Suprapubic skin (tissue), 4 donors: ENCODE results near the gene IL18BP. TPM values are rescaled to one million over a fixed set of nuclear protein-coding genes. Genes with fewer than 3 reads are reported as not detected.

Experiments used
- DNase-seq, 2 donors: peaks; one replicate each; pipeline ENCODE4 v3.0.0-alpha.2; 2019; ENCODE audit warnings: low spot score in 2 of 2
- H3K27ac ChIP-seq: fragments of 200-600 bp; sonication (generic); one replicate; pipeline ENCODE4 v1.5.1; 2019
- H3K27me3 ChIP-seq: fragments of 200-600 bp; sonication (generic); one replicate; pipeline ENCODE4 v1.5.1; 2019
- H3K36me3 ChIP-seq: fragments of 200-600 bp; sonication (generic); one replicate; pipeline ENCODE4 v1.5.1; 2019
- H3K4me1 ChIP-seq: fragments of 200-600 bp; sonication (generic); one replicate; pipeline ENCODE4 v1.5.1; 2019
- H3K4me3 ChIP-seq: fragments of 200-600 bp; sonication (generic); one replicate; pipeline ENCODE4 v1.5.1; 2019; ENCODE audit warnings: mild to moderate bottlenecking
- H3K9me3 ChIP-seq: fragments of 200-600 bp; sonication (generic); one replicate; pipeline ENCODE4 v1.5.1; 2019
- CTCF ChIP-seq, 2 donors: fragments of 200-600 bp in 1 of 2; fragments of 450-650 bp in 1 of 2; sonication (generic) in 1 of 2; IDR thresholded peaks; one replicate each; pipeline ENCODE4 v1.5.1; 2016 to 2019; ENCODE audit warnings: antibody characterized with exemption in 2 of 2, mild to moderate bottlenecking in 1 of 2, moderate library complexity in 1 of 2
- EP300 ChIP-seq: sonication (generic); formaldehyde crosslinking; IDR thresholded peaks from one replicate; pipeline ENCODE4 v1.6.1; 2017; ENCODE audit warnings: antibody characterized with exemption
- POLR2A ChIP-seq, 2 donors: fragments of 450-650 bp; IDR thresholded peaks; one replicate each; pipeline ENCODE4 v1.6.1; 2017; ENCODE audit warnings: antibody characterized with exemption in 2 of 2, mild to moderate bottlenecking in 2 of 2, moderate library complexity in 2 of 2
- POLR2AphosphoS5 ChIP-seq, 3 donors: sonication (generic); formaldehyde crosslinking; IDR thresholded peaks; one replicate each; pipeline ENCODE4 v1.6.1; 2017; ENCODE audit warnings: antibody characterized with exemption in 3 of 3
- WGBS: methylation state at CpG from one replicate; pipeline ENCODE4 v1.1.5; 2018; 5-methylcytosine and 5-hydroxymethylcytosine counted together
- total RNA-seq, 4 donors: library from RNA; depleted of rRNA; stranded (reverse); fragments of >200 nt; gene quantifications; one replicate each; pipeline ENCODE4 v1.1.0, GENCODE V29; 2016

The IL18BP gene
- total RNA-seq, 4 donors from 2014 or later = 2.9 to 18.6 (median 7.2) TPM

GRCh38 chr11:72006309-72007088 is 7.8 kb downstream of the IL18BP start:
- Histone ChIP-seq H3K4me3 (no peak overlapping the region), H3K9me3 (no peaks in the 10 kb centered on the region), H3K36me3 (peaks cover 100% of the 10 kb centered on the region), H3K27ac (no peak overlapping the region), H3K27me3 (no peaks in the 10 kb centered on the region), H3K4me1 (peaks cover 5% of the 10 kb centered on the region)
- TF ChIP-seq CTCF (IDR thresholded peaks at IDR 0.05) (no peak), POLR2AphosphoS5 (IDR thresholded peaks at IDR 0.05) (no peak), POLR2A (IDR thresholded peaks at IDR 0.05) (no peak), EP300 (no peak)
- peak in 1 of 2 donors; percentile 28 for DNase-seq
- WGBS = 81% methylated on average over 8 of the region's 8 CpGs

GRCh38 chr11:72007089-72007476 is 8.4 kb downstream of the IL18BP start:
- Histone ChIP-seq H3K27ac (no peak overlapping the region), H3K4me3 (no peak overlapping the region), H3K4me1 (peaks cover 8% of the 10 kb centered on the region), H3K36me3 (peaks cover 100% of the 10 kb centered on the region), H3K27me3 (no peaks in the 10 kb centered on the region), H3K9me3 (no peaks in the 10 kb centered on the region)
- 91% methylated on average over 15 of the region's 15 CpGs for WGBS
- TF ChIP-seq CTCF (IDR thresholded peaks at IDR 0.05) (no peak), POLR2AphosphoS5 (IDR thresholded peaks at IDR 0.05) (no peak), EP300 (no peak), POLR2A (IDR thresholded peaks at IDR 0.05) (no peak)
- no peak for DNase-seq

DNA sequence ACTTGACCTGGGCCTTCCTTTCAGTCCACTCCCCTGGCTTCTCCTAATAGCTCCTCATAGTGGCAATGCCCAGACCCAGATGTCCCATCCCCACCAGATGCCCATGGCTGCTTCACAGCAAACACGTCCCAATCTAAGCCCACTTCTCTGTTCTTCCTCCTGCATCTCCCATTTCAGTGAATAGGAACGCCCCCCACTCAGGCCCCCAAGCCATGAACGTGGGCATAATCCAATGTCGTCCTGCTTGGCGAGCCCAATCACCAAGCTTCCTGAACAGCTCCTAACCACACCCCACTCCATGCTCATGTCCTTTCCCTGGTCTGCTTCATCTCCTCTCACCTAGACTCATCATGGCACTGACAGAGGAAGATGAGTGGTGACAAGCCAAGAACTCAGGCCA is 8.9 kb downstream of the IL18BP start:
- Histone ChIP-seq H3K27me3 (no peaks in the 10 kb centered on the region), H3K27ac (no peak overlapping the region), H3K9me3 (no peaks in the 10 kb centered on the region), H3K4me3 (no peak overlapping the region), H3K36me3 (peaks cover 100% of the 10 kb centered on the region), H3K4me1 (peaks cover 13% of the 10 kb centered on the region)
- WGBS = 77% methylated on average over 5 of the region's 5 CpGs
- DNase-seq = no peak
- TF ChIP-seq EP300 = no peak
- TF ChIP-seq CTCF (IDR thresholded peaks at IDR 0.05) = no peak
- TF ChIP-seq POLR2AphosphoS5 (IDR thresholded peaks at IDR 0.05) = no peak
- TF ChIP-seq POLR2A (IDR thresholded peaks at IDR 0.05) = no peak

DNA sequence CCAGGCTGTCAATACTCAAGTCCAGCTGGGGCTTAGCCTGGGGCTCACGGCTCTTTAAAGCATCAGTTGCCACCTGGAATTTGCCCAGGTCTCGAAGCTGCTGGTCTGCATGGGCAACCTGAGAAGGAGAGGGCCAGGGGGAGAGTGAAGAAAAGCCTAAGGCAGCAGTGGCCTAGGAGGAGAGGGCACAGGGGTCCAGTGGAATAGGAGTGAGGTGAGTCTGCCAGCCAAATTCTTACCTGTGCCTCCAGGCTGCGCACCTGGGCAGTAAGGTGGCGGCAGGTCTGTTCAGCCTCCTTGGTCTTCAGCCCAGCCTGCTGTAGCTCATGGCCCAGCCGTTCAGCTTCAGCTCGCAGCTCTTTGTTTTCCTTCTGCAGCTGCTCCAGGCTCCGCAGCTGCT is 10.0 kb downstream of the IL18BP start:
- Histone ChIP-seq H3K4me1 (peaks cover 25% of the 10 kb centered on the region), H3K36me3 (peaks cover 100% of the 10 kb centered on the region), H3K27ac (no peak overlapping the region), H3K9me3 (no peaks in the 10 kb centered on the region), H3K4me3 (no peak overlapping the region), H3K27me3 (no peaks in the 10 kb centered on the region)
- no peak for DNase-seq
- TF ChIP-seq CTCF (IDR thresholded peaks at IDR 0.05) = no peak
- TF ChIP-seq EP300 = no peak
- no peak for TF ChIP-seq POLR2AphosphoS5 (IDR thresholded peaks at IDR 0.05)
- TF ChIP-seq POLR2A (IDR thresholded peaks at IDR 0.05) = no peak
- 59% methylated on average over 7 of the region's 7 CpGs for WGBS

- Histone ChIP-seq H3K27ac (no peak overlapping the region), H3K36me3 (peaks cover 99% of the 10 kb centered on the region)
- WGBS = 96% methylated on average over 6 of the region's 6 CpGs
These were observed 10.4 kb downstream of the IL18BP start for GRCh38 chr11:72009156-72009555.

More at GRCh38 chr11:72009156-72009555, 10.4 kb downstream of the IL18BP start:
- peaks cover 29% of the 10 kb centered on the region for H3K4me1 ChIP-seq
- no peaks in the 10 kb centered on the region for H3K9me3 ChIP-seq
- no peak for DNase-seq
- no peaks in the 10 kb centered on the region for H3K27me3 ChIP-seq
- TF ChIP-seq POLR2A (IDR thresholded peaks at IDR 0.05) (no peak), POLR2AphosphoS5 (IDR thresholded peaks at IDR 0.05) (no peak), EP300 (no peak)
- H3K4me3 ChIP-seq = no peak overlapping the region
